GM19043 (cell line): Measurements from ENCODE around the gene NALCN.

Experiments used
- ATAC-seq: cut with Tn5 transposase; IDR thresholded peaks from one replicate; pipeline ENCODE4 v1.9.1; 2021; ENCODE audit warnings: low read depth; ENCODE audit not compliant: unreplicated experiment

NALCN gene

GRCh38 chr13:101049166-101049850 is 367.0 kb downstream of the NALCN start:
- ATAC-seq, result no peak

- ATAC-seq, result no peak
Observed at GRCh38 chr13:101036546-101036945, 379.8 kb downstream of the NALCN start.

DNA sequence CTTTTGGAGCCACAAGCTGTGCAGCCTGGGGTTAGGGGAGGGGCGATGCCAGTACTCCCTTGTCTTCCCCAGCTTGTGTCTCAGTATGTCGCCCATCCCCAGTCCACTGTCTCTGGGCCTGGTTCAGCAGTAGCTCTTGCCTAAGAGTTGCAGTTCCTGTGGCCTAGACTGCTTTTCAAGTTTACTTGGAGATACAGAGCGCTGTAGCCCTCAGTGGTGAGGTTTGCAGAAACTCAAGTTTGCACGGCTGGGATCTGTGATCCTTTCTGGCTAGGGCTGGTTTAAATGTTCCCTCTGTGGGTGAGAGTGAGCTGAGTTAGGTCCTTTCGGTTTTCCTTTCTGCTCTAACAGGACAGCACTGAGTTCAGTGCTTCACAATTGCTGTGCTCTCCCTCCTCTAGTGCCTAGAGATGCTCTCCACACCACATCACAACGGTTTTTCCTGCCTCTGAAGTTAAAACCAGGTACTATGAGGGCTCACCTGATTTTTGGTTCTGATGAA is 381.1 kb downstream of the NALCN start:
- ATAC-seq, result no peak

DNA sequence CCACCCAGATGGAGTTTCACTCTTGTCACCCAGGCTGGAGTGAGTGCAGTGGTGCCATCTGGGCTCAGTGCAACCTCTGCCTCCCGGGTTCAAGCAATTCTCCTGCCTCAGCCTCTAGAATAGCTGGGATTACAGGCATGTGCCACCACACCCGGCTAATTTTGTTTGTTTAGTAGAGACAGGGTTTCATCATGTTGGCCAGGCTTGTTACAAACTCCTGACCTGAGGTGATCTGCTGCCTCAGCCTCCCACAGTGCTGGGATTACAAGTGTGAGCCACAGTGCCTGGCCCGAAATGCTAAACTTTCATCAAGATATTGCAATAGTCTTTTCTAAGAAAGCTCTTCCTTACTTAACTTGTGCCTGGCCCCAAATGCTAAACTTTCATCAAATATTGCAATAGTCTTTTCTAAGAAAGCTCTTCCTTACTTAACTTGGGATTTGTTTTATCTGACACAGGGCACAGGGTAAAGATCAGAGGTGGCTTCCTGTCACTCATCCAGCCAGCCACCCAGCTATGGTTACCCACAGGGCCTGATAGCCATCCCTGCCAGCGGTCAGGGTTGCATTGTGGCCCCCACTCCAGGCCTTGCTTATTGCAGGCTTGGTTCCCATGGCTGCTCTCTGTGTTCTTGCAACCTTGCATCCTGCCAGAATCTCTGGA is 389.4 kb downstream of the NALCN start:
- ATAC-seq, result no peak

DNA sequence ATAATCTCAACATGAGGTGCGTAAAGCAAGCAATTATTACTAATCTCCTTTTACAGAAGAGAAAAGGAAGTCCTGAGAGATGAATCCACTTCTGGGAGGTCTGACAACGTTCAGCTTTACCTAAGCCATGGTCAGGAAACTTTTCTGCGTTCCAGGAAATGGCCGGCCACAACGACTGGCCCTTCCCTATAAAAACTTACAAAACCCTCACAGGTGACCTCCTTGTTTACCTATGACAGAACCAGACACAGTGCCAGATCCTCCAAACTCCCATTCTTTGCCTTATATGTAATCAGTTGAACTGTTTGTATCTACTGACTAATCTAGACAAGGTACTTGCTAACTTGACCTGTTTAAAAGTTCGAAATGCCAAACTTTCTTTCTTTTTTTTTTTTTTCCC is 390.0 kb downstream of the NALCN start:
- ATAC-seq, result no peak

DNA sequence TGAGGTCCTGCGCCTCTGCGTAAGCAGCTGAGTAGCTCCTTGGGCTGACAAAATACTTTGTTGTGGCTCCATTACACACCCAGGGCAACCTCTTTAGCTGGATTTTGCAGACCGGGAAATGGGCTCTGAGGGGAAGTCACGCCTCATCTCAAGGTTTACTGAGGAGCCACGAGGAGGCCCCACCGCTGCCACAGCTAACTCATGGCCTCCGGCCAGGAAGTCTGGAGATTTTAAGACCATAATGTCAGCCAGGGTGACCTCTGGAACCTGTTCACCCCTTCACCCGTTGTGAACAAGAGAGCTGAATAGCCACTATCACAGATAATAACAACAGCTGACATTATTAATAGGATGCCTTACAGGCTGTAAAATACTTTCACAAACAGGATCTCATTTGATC is 390.4 kb downstream of the NALCN start:
- ATAC-seq, result no peak

DNA sequence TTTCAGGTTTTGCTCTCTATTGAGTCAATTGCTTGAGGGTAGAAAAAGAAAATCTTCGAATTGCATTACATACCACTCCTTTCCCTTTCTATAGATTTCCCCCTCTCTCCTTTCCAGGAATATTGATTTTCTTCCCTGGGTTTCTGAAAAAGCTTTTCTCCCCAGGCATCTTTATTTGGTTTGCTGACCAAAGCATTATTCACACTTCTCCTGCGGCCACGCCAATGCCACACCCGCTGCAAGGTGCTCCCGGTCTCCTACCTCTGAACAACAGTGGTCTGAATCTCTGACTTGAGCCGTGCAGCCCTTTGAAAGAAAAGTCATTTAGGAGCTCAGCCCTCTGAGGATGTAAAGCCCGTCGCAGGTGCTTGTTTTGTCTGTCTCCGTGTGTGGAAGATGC is 390.8 kb downstream of the NALCN start:
- ATAC-seq, result no peak

- ATAC-seq, result no peak
Observed at GRCh38 chr13:101019126-101019525, 397.2 kb downstream of the NALCN start.

GRCh38 chr13:101018720-101019119 is 397.6 kb downstream of the NALCN start:
- no peak for ATAC-seq

- ATAC-seq, result no peak
Observed at GRCh38 chr13:101017123-101017872, 399.0 kb downstream of the NALCN start.

DNA sequence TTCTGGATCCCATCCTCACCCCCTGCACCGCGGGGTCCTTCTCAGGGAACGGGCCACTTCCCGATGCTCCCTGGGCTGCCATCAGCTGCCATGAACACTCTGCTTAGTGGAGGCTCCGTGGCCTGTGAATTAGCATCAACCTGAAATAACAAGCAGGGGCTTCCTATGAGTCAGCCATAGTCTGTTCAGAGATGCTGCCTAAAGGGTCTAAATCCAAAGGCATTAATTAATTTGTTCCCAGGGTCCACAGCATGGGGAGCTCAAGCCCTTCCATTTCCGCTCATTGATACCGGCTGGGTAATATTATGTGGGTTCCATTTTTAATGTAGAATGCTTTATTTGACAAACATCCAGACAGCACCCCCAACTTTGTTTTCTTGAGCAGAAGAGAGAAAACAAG is 399.8 kb downstream of the NALCN start:
- ATAC-seq, result no peak

DNA sequence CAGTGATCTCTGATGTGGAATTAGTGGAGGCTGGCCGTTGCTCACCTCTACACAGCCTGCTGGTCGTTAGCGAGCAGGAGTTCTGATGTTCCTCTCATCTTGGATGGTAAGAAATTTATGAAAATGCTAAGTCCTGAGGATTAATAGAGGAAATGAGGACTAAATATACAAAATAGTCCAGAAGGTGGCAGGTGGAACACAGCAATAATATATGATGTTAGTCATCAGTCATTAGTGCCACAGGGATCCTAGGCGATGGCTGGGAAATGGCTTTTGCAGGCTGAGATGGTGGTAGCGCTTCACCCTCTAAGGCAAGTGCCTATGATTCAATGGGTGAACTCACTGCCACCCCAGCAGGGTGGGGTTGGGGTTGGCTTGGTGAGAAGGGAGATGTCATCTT is 403.1 kb downstream of the NALCN start:
- ATAC-seq, result no peak

DNA sequence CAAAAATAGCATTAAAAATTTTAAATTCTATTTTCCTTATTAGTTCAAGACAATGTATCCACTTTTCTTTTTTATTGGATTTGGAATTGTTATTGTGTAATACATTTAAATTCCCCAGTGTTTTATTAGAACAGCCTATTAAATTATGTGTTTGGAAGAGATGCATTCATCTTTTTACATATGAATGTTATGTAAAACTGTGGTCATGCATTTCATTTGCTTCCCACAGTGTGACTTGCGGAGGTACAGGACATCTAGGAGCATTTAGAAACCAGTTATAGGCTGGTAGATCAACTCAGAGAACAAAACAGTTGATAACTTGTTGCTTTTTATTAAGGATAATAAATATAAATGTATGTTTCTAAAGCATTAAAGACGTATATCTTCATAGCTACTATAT is 406.2 kb downstream of the NALCN start:
- ATAC-seq, result no peak

DNA sequence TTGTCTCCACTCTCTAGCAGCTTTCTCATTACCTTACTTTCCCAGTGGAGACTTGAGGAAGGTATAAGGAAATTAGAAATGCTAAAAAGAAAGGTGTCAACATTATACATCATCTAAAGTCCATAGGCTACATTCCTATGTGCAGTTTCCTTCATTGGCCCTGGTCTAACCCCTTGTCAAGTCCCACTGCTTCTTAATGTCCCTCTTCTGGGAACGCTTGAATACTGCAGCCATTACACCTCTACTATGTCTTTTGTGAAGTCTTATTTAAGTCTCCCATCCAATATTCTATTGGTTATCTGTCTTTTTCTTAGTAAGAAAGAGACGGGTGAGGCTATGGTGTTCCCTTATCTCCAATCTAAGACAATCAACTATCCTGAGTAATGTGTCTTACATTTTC is 409.1 kb downstream of the NALCN start:
- no peak for ATAC-seq
